ENCODE results near the gene STC2.

STC2 gene

DNA sequence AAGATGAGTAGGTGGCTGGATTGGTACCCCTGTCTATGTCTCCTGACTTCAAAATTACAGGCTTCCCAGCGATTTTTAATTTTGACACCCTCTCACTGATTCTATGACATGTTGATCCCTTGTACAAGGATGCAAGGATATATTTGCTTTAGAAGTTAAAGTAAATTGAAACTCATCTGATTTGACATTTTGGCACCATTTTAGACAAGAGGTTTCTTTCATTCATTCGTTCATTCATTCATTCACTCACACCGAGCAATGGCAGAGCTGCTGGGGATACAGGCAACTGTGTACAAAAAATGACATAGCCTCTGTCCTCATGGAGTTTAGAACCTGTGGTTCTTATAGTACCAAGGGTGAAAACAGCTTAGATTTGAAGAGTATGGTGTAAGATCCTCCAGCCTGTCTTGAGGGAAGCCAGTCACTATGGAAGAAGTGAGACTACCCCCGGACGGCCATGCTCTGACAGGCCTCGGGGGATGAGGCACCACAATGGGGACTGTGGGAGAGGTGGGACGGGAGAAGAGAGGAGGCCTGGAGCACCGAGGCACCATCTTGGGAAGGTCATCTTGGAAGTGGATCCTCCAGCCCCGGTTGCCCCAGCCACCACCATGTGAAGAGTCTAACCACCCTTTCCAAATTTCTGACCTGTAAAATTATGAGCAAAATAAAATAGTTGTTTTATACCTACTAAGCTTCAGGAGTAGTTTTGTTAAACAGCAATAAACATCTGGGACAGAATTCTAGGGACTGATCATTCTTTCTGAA is 16.2 kb downstream of the STC2 start:
- FAIRE-seq: no peak

DNA sequence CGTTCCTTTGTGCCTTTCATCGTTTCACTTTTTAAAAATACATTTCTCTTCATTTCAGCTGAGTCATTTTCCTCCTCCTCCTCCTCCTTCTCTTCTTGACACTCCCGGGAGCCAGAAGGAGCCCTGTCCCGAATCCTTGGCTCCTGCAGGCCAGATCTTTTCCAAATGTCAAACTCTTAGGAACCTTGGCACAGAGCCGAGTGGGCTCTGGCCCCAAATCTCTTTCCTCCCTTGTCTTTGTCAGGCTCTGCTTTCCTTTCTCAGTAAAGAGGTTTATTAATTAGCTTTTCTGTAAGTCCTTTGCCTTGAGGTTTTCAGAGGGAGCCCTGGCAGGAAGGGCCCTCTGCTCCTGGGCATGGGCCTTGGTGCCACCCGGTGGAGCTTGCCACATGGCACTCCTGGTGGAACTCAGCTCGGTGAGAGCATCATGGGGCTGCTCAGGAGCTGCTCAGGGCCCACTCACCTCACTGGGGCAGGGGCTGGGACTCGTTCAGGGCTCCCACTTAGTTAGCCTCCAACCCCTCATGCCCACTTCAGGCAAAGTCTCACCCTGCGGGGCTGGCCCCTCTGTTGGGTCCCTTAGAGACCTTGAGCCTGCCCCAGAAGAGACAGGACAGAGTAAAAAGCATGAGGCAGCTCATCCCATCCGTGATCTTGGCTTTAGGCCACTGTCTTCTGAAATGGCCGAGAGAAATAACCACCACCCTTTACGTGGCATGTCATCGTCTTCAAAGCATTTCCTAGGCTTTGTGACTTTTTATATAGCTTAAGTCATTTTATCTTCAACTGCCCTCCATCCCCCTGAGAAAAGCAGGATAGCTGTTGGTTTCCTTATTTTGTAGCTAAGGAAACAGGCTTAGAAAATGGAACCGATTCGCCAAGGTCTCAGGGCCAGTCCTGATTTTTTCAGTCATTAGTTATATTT is 17.1 kb downstream of the STC2 start:
- no peak for FAIRE-seq

DNA sequence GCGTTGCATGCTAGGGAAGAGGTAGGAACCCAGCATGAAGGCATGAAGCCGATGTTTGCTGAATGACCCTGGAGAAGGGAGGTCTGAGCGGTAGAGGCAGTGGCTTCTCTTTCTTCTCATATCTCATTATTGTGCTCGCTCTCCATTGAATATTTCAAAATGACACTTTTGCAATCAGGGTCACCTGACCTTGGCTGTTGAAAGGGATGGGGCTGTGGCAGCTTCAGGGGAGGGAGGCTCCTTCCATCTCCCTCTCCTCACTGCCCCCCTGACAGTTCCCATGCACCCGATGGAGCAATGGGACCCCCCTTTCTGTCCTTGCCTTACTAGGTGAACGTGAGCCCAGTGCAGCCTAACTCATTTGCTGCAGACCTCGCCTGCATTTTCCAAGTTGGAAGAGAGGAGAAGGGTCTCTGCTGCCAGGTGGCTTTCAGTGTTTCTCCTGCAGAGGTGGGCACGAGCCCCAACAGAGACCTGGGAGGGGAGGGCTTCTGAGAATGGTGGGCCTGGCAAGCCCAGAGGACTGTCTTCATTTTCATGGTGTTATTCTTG is 17.9 kb downstream of the STC2 start:
- no peak for FAIRE-seq

DNA sequence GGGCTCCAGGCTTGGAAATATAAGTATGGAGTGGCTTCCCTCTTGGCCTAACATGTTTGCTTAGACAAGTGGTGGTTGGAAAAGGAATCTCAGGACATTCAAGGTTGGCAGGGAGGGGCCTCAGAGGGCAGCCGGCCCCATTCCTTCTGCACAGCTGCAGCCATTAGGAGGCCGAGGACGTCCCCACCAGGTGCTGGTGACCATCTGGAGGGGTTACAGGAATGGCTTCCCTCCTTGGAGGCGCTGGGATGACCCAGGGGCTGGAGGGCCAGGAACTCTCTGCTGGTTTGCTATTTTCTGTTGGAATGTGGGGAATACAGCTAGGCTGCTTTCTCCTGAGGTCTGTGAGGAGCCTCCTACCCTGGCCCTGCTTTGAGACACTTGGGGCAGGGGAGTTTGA is 18.5 kb downstream of the STC2 start:
- no peak for FAIRE-seq

DNA sequence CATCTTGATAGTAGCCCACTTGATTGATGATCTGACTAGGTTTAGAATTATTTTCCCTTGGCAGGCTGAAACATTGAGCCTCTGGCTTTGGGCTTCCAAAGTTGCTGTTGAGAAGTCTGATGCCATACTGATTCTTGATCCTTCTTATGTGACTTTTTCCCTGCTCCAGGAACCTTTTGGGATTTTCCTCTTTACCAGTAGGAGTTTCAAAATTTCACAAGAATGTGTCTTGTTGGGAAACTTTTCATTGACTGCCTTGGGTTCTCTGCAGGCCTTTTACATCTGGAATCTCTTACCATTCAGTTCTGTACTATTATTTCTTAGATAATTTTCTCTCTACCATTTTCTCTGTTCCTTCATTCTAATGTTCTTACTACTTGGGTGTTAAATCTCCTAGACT is 20.0 kb downstream of the STC2 start:
- FAIRE-seq: no peak

DNA sequence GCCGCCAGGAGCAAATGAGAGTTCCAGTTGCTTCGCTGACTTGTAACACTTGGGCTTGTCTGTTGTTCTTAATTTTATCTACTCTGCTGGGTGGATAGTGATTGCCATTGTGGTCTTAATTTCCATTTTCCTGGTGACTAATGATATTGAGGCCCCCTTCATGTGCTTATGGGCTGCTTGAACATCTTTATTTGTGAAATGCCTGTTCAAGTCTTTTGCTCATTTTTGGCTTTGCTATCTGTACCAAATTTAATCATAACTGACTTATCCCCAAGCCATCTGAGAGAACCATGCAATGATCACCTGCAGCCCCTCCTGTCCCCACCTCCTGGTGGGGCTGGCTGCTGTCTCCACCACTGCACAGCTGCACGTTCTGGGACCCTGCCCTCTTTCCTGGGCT is 20.5 kb downstream of the STC2 start:
- FAIRE-seq: no peak

DNA sequence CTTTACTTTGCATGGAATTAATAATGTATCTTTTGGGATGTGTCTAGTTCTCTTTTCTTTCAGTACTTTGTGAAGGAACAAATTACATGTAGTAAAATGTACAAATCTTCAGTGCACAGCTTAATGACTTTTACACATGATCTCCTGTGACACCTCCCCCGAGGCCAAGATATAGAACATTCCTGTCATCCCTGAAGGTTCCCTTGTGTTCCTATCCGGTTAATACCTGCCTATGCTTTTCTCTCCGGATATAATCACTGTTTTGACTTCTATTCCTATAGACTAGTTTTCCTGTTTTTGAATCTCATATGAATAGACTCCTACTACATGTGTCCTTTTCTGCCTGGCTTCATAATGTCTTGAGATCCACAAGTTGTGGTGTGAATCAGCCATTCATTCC is 21.5 kb downstream of the STC2 start:
- FAIRE-seq: no peak

DNA sequence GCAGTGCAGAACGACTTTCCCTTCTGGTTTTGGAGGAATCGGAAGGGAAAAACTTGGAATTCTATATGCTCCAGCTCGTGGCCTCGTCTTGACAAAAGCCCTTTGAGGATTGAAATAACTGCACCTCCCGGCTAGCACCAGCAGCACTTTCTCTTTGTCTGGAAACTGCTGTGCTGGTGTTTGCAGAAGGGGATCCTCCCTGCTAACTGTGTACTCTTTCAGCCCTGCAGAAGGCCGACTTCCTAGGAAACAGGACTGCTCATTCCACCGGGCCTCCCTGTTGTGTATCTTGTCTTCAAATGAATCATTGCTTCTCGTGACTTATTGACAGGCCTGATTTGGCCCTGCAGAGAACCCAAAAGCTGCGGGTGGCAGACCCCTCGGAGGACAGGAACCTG is 23.6 kb downstream of the STC2 start:
- FAIRE-seq: no peak

DNA sequence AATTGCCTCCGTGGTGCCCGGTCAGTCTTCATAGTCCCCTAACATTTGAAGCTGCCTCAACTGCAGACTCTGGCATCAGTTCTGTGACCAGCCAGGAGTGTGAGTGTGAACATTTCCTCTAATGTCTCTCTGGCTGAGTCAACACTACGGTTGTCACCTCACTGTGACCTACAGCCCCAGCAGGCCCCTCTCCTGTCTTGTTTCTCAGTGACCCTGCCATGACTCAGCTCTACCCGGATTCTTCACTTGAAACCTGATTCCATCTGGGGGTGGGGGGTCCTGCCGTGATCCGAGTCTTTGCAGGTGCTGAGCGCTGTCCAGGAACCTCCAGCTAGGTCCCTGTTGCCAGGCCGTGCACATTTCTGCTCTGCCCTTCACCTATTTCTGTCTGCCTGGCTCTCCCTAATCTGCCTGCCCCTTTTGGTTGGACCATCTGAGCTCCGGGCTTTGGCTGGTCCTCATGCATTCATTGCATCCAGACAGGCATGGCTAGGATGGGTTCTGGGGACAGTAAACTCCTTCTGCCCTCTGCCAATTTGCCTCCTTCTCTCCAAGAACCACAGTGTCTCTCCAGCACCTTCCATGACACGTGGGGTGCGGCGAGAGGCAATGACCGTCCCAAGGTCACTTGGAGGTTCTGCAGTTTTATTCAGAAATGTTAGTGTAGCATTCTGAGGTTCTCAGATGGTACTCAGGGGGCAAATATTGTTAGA is 24.2 kb downstream of the STC2 start:
- FAIRE-seq: no peak

- no peak for FAIRE-seq
Observed at GRCh38 chr5:173302546-173303155, 25.6 kb downstream of the STC2 start.

DNA sequence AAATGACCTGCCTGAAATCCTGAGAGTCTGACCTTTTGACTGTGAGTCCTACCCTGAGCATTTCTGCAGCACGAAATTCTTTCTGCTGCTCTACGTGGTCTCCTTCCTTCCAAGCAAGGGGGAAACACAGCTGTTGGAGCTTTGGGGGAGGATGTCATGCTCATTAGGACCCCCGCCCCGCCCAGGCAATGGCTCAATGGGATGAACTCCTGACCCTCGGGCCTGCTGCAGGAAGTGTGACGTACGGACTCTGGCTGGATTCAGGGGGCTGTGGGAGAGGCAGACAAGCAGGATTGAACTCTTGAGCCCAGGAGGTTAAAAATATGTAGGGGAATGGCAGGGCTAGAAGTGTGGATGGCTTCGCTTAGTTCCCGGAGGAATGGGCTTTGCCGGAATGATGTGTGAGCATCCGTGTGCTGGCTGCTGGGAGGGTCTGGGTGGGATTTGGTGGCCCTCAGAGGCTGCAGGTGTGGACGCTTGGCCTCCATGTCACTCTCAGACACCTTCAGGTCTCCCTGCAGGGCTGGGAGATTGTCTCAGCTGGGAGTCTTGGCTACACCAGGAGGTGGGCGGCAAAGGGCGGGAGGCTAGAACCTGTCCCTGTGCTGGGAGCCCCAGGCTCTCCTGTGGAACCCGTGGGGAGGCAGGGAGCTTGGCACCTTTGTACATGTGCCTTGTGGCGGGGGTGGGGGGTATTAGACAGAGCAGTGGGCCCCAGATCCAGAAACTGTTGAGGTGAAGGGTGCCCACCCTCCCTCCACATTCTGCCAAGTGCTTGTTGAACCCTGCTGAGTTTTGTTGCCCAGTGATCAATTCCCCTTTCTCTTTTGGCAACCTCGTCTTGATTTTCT is 26.3 kb downstream of the STC2 start:
- FAIRE-seq: no peak

GRCh38 chr5:173300389-173301047 is 27.7 kb downstream of the STC2 start:
- no peak for FAIRE-seq

DNA sequence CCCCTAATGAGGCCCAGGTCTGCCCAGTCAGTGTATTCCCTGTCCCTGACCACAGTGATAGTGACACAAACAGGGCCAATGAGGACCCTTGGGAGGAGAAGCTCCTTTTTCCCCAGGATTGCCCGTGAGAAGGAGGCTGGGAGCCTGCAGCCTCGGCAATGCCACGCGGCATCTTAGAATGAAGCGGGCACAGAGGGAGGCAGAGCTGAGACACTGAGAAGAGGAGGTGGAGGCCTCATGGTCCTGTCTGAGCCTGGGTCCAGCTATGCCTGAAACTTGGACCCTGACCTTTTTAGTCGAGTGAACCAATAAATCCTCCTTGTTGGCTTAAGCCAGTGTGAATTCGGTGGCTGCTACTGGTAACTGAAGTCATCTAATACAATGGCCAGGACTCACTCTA is 28.4 kb downstream of the STC2 start:
- FAIRE-seq: no peak

- FAIRE-seq: no peak
Observed at GRCh38 chr5:173298213-173298926, 29.8 kb downstream of the STC2 start.

GRCh38 chr5:173297813-173298212 is 30.4 kb downstream of the STC2 start:
- FAIRE-seq: no peak

- no peak for FAIRE-seq
Observed at GRCh38 chr5:173296737-173297676, 31.2 kb downstream of the STC2 start.

GRCh38 chr5:173295796-173296195 is 32.4 kb downstream of the STC2 start:
- no peak for FAIRE-seq

DNA sequence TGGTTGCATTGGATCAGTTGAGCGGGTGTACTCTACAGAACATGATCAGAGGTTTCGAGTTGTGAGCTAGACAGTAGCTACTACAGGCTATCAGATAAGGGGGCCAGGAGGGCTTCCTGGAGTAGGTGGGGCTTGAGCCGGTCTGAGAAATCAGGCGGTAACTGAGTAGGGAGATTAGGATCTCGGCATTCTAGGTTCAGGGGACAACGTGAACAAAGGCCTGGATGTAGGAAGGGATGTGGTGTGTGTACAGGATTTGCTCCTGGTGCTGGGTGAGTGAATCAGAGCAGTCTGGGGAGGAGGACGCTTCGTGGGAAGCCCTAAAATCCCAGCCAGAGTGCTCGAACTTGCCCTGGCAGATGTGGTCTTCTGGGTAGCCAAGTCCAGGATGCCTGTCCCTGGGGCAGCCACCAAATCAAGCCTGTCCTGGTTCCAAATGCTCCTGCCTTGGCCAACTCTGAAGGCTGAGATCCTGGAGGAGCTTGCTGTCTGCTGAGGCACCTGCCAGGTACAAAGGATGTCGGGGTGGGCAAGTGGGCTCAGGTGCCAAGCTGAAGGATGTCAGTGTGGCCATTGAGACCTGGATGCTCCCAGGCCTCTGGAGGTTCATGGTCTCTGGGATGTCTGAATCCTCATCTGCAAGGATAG is 33.4 kb downstream of the STC2 start:
- no peak for FAIRE-seq

All from colon (tissue), 2 donors.